GM23248 (cell line): ENCODE measurements around the gene TCF7L2.

Source experiments
- EZH2 ChIP-seq: fragments of 200-600 bp; sonication (generic); IDR thresholded peaks from 2 replicates; pipeline ENCODE4 v1.6.1; 2018; ENCODE audit warnings: antibody characterized with exemption, mild to moderate bottlenecking; ENCODE audit not compliant: insufficient read depth, poor library complexity, severe bottlenecking
- EZH2phosphoT487 ChIP-seq: fragments of 200-600 bp; sonication (generic); IDR thresholded peaks from 2 replicates; pipeline ENCODE4 v1.6.1; 2018; ENCODE audit warnings: antibody characterized with exemption, moderate library complexity, mild to moderate bottlenecking, low read depth; ENCODE audit not compliant: insufficient read depth

DNA sequence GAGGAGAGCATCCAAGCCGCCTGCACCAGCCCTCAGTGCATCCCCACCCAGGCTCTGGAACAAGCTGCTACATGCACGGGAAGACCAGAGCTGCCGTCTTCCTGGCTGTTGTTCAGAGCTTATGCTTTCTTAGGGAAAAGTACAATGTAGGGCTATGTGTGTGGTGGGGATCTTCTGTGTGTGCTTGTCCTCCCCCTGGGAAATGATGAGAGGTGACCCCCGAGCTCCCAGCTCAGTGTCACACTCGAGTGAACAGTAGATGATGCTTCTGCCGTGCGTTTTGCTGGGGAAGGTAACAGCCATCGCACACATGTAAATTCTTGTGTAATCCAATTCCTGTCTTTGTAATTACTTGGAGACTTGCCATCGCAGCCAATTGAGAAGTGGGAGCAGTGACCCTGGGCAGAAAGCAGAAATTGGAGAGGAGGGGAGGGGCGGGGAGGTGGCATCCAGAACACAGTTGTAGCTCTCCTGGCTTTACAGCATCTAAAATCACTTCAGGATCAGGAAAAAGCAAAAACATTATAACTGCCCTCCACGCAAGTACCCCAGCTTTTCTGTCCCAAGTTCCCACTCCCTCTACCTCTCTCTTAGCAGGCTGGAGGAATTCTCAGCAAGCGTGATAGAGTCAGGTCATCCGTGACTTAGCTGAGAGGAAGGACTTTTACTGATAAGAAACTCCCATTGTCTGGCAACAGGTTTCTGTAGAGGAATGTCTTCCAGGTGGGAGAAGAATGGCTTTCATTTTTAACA lies 149.6 kb downstream of the TCF7L2 start:
- TF ChIP-seq EZH2 (no peak), EZH2phosphoT487 (no peak)
